GM23248 (cell line): ENCODE data around the gene MLF2. TPM values are rescaled to one million over a fixed set of nuclear protein-coding genes. Genes with fewer than 3 reads are reported as not detected.
A peak's percentile ranks its signal among the peaks of the same experiment; 100 is the strongest.

Experiments
- DNase-seq: peaks from one replicate; pipeline ENCODE4 v3.0.0-alpha.2; 2015
- H2AFZ ChIP-seq: fragments of 200-600 bp; sonication (generic); 2 replicates; pipeline ENCODE4 v1.6.1; 2016; ENCODE audit warnings: antibody characterized with exemption
- H3F3A ChIP-seq: fragments of 200-600 bp; sonication (generic); 2 replicates; pipeline ENCODE4 v1.6.1; 2016; ENCODE audit warnings: mild to moderate bottlenecking, antibody characterized with exemption, mixed run types; ENCODE audit not compliant: insufficient read depth
- H3K27ac ChIP-seq: fragments of 200-600 bp; sonication (generic); 2 replicates; pipeline ENCODE4 v1.5.1; 2016; ENCODE audit warnings: mild to moderate bottlenecking
- H3K27me3 ChIP-seq: fragments of 200-600 bp; sonication (generic); replicated peaks from 2 replicates; pipeline ENCODE4 v1.6.1; 2016; ENCODE audit warnings: mild to moderate bottlenecking; ENCODE audit not compliant: insufficient read depth
- H3K36me3 ChIP-seq: fragments of 200-600 bp; sonication (generic); 2 replicates; pipeline ENCODE4 v1.6.1; 2016; ENCODE audit warnings: low read depth, mild to moderate bottlenecking
- H3K4me1 ChIP-seq: fragments of 200-600 bp; sonication (generic); 2 replicates; pipeline ENCODE4 v1.6.1; 2016; ENCODE audit warnings: mild to moderate bottlenecking; ENCODE audit not compliant: insufficient read depth
- H3K4me2 ChIP-seq: fragments of 200-600 bp; sonication (generic); one replicate; pipeline ENCODE4 v1.6.1; 2016; ENCODE audit warnings: mild to moderate bottlenecking; ENCODE audit not compliant: unreplicated experiment
- H3K4me3 ChIP-seq: fragments of 200-600 bp; sonication (generic); 2 replicates; pipeline ENCODE4 v1.5.1; 2016; ENCODE audit warnings: mild to moderate bottlenecking
- H3K79me2 ChIP-seq: fragments of 200-600 bp; sonication (generic); 2 replicates; pipeline ENCODE4 v1.6.1; 2016; ENCODE audit warnings: mild to moderate bottlenecking; ENCODE audit not compliant: insufficient read depth
- H3K9ac ChIP-seq: fragments of 200-600 bp; sonication (generic); 2 replicates; pipeline ENCODE4 v1.6.1; 2016; ENCODE audit warnings: mild to moderate bottlenecking
- H3K9me2 ChIP-seq: fragments of 200-600 bp; sonication (generic); 2 replicates; pipeline ENCODE4 v1.6.1; 2016; ENCODE audit warnings: mixed run types, mild to moderate bottlenecking, moderate library complexity; ENCODE audit not compliant: insufficient read depth
- H3K9me3 ChIP-seq: fragments of 200-600 bp; sonication (generic); one replicate; pipeline ENCODE4 v1.6.1; 2017; ENCODE audit warnings: low read depth
- H4K20me1 ChIP-seq: fragments of 200-600 bp; sonication (generic); 2 replicates; pipeline ENCODE4 v1.6.0; 2016; ENCODE audit not compliant: insufficient read depth
- EZH2 ChIP-seq: fragments of 200-600 bp; sonication (generic); IDR thresholded peaks from 2 replicates; pipeline ENCODE4 v1.6.1; 2018; ENCODE audit warnings: antibody characterized with exemption, mild to moderate bottlenecking; ENCODE audit not compliant: insufficient read depth, poor library complexity, severe bottlenecking
- EZH2phosphoT487 ChIP-seq: fragments of 200-600 bp; sonication (generic); IDR thresholded peaks from 2 replicates; pipeline ENCODE4 v1.6.1; 2018; ENCODE audit warnings: antibody characterized with exemption, moderate library complexity, mild to moderate bottlenecking, low read depth; ENCODE audit not compliant: insufficient read depth
- WGBS, 2 experiments: methylation state at CpG; one replicate each; pipeline ENCODE4 v1.1.6; 2015 to 2017; ENCODE audit warnings: low lambda C conversion rate in 2 of 2, low coverage in 1 of 2; ENCODE audit errors: missing lambda C conversion rate in 2 of 2; 5-methylcytosine and 5-hydroxymethylcytosine counted together
- in situ Hi-C: fragments of 300-500 bp; cut with MboI; formaldehyde crosslinking; loops from 2 replicates; pipeline ENCODE4 v1.15.0; 2020
- polyA plus RNA-seq: library from polyadenylated mRNA; unstranded; fragments of >200 nt; fragmentation: Nextera tagmentation; extraction: Ambion mirVana; gene quantifications from 2 replicates; pipeline ENCODE4 v1.2.1, GENCODE V29; 2016
- total RNA-seq: library from RNA; depleted of rRNA; stranded (reverse); fragments of >200 nt; shearing (Covaris generic); gene quantifications from 2 replicates; pipeline ENCODE4 v1.2.3, GENCODE V29; 2014

MLF2 gene
- total and polyA plus RNA-seq, 2 experiments from 2014 or later = 313 to 386 TPM

DNA sequence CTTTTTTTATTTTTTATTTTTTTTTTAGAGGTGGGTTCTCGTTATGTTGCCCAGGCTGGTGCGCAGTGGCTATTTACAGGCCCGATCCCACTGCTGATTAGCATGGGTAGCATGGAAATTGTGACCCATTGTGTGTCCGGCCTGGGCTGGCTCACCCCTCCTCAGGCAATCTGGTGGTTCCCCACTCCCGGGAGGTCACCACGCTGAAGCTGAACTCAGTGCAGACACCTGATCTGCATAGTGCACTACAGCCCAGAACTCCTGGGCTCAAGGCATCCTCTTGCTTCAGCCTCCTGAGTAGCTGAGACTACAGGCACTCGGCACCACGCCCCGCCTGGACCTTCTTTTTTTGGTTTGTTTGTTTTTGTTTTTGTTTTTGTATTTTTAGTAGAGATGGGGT is 30.9 kb upstream of the MLF2 start:
- no peak for DNase-seq
- TF ChIP-seq EZH2 (no peak), EZH2phosphoT487 (no peak)

DNA sequence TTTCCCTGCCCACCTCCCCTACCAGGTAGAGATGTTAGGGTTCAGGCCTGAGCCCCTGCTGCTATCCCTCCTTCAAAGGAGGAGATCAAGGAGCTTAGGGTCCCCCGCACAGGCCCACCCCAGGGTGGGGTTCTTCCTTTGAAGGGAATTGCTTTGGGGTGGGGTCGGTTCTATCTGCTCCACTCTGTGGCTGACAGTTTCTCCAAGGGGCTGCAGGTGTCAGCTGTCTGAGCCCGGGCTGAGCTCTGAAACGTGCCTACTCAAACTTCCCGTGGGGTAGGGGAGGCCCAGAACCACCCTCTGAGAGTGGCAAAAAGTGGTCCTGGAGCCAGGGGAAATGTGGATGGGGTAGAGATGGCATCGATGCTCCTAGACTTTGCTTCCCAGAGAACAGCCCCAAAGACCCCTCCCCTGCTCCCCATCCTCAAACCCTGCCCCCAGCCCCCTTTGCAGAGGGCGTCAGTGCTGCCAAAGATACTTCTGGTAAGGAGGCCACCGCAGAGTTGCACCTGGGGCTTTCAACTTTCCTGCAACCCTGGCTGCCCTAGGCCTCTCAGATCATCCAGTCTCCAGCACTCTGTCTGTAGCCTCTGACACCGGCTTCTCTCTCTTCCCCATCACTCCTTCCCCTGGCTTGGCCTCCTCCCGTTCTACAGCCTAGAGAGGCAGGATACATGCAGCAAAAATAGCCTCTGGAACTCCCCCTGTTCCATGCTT is 30.1 kb upstream of the MLF2 start:
- Histone ChIP-seq H2AFZ (no peak overlapping the region), H3K4me2 (no peak overlapping the region), H3K79me2 (no peaks in the 10 kb centered on the region), H3K9me3 (no peaks in the 10 kb centered on the region), H3K4me3 (no peak overlapping the region), H3K9me2 (no peaks in the 10 kb centered on the region), H3K36me3 (no peaks in the 10 kb centered on the region), H4K20me1 (no peaks in the 10 kb centered on the region), H3F3A (peaks cover 3% of the 10 kb centered on the region; the same call in 1 of the 2 replicates), H3K4me1 (peaks cover 6% of the 10 kb centered on the region), H3K27ac (no peak overlapping the region), H3K27me3 (no peaks in the 10 kb centered on the region), H3K9ac (no peak overlapping the region)
- in situ Hi-C loops = no loop called here
- no peak for DNase-seq
- 72 to 80% methylated on average over 10 of the region's 10 CpGs for WGBS, 2 experiments
- TF ChIP-seq EZH2 (no peak), EZH2phosphoT487 (no peak)

More for the DNA sequence above, 30.9 kb upstream of the MLF2 start:
- no peaks in the 10 kb centered on the region for H3K36me3 ChIP-seq
- H4K20me1 ChIP-seq = no peaks in the 10 kb centered on the region
- no peak overlapping the region for H3K4me2 ChIP-seq
- no peak overlapping the region for H3K27ac ChIP-seq
- no peaks in the 10 kb centered on the region for H3K27me3 ChIP-seq
- WGBS, 2 experiments = 95 to 97% methylated on average over 9 of the region's 9 CpGs
- no peak overlapping the region for H2AFZ ChIP-seq
- in situ Hi-C loops = no loop called here
- no peaks in the 10 kb centered on the region for H3K9me2 ChIP-seq
- H3K4me3 ChIP-seq = no peak overlapping the region
- no peaks in the 10 kb centered on the region; the same call in 1 of the 2 replicates for H3F3A ChIP-seq
- H3K79me2 ChIP-seq = no peaks in the 10 kb centered on the region
- no peak overlapping the region for H3K9ac ChIP-seq
- H3K9me3 ChIP-seq = no peaks in the 10 kb centered on the region
- no peaks in the 10 kb centered on the region for H3K4me1 ChIP-seq

DNA sequence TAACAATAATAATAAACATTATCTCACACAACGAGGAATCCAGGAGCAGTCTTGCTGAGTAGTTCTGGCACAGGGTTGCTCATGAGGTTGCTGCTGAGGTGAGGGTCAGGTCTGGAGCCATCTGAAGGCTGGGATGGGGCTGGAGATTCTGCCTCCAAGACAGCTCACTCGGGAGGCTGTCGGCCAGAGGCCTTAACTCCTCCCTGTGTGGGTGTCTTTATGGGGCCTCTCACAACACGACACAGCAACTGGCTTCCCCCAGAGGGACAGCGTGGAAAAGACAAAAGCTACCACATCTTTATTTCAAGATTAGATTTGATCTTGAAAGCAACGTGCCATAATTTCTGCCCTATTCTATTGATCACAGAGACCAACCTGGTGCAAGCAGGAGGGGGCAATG is 29.2 kb upstream of the MLF2 start:
- Histone ChIP-seq H3K4me1 (peaks cover 6% of the 10 kb centered on the region), H3F3A (peaks cover 3% of the 10 kb centered on the region; the same call in 1 of the 2 replicates), H3K79me2 (no peaks in the 10 kb centered on the region), H3K27me3 (no peaks in the 10 kb centered on the region), H2AFZ (peak overlapping the region; percentile 17; the same call in 1 of the 2 replicates), H4K20me1 (no peaks in the 10 kb centered on the region), H3K9ac (no peak overlapping the region), H3K4me2 (no peak overlapping the region), H3K9me3 (no peaks in the 10 kb centered on the region), H3K4me3 (no peak overlapping the region), H3K36me3 (no peaks in the 10 kb centered on the region), H3K27ac (no peak overlapping the region), H3K9me2 (no peaks in the 10 kb centered on the region)
- in situ Hi-C loops = no loop called here
- 49 to 55% methylated on average over 6 of the region's 6 CpGs for WGBS, 2 experiments
- DNase-seq = peak; percentile 29
- TF ChIP-seq EZH2 = no peak
- TF ChIP-seq EZH2phosphoT487 = no peak

DNA sequence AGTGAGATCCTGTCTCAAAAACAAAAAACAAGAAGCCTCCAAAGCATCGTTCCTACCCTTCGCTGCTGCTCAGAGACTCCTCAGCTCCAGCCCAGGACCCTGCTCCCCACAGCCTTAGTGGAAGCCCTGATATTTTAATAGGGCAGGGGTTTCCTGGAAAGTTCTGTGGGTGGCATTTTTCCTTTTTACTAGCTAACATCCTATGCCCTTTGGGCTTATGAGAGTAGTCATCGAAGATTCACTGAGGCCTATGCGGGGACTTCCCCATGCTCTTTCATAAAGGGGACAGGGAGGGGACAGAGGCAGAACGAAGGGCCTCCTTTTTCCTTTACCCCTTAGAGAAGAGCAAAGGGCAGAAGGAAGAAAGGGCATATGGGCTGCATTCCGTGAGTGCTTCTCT is 27.6 kb upstream of the MLF2 start:
- WGBS, 2 experiments = 92 to 97% methylated on average over 6 of the region's 6 CpGs
- Histone ChIP-seq H3K9me3 (no peaks in the 10 kb centered on the region), H3K4me2 (no peak overlapping the region), H3K9me2 (no peaks in the 10 kb centered on the region), H2AFZ (no peak overlapping the region), H3K9ac (no peak overlapping the region), H4K20me1 (no peaks in the 10 kb centered on the region), H3K4me3 (no peak overlapping the region), H3K27me3 (no peaks in the 10 kb centered on the region), H3K79me2 (no peaks in the 10 kb centered on the region), H3K36me3 (no peaks in the 10 kb centered on the region), H3K4me1 (peaks cover 6% of the 10 kb centered on the region), H3K27ac (no peak overlapping the region), H3F3A (peaks cover 3% of the 10 kb centered on the region; the same call in 1 of the 2 replicates)
- DNase-seq = no peak
- no peak for TF ChIP-seq EZH2phosphoT487
- TF ChIP-seq EZH2 = no peak
- in situ Hi-C loops = no loop called here
